ENCODE data around the gene ZNF700.
"Not testable (repeated sequence)": the region's sequence is repeated elsewhere in the genome, so short reads cannot be mapped to it uniquely, and the experiment has no call there.

The ZNF700 gene

DNA sequence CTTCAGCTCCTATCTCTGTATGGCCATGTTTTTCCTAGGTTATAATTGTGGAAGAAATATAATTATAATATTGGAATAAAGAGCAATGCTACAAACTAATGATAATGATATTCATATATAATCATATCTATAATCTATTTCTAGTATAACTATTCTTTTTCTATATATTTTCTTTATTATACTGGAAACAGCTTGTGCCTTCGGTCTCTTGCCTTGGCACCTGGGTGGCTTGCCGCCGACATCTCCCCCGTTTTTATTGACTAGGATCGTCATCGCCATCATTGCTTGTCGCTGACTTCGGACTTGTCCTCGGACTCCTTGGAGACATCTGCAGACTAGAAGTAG lies 64.2 kb downstream of the ZNF700 start:
- no peak for DNase-seq (ENCODE audit: low read depth in 2 of 2)

DNA sequence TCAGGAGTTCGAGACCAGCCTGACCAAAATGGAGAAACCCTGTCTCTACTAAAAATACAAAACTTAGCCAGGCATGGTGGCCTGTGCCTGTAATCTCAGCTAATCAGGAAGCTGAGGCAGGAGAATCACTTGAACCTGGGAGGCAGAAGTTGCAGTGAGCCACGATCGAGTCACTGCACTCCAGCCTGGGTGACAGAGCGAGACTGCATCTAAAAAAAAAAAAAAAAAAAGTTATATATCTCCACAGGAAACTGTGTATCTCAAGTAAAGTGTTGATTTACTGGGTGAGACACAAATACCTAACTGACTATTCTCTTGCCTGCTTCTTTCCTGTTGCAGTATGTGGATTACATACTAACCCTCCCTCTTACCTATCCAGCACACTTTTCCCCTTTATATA lies 67.0 kb downstream of the ZNF700 start:
- DNase-seq (ENCODE audit: low read depth in 2 of 2), result not testable (repeated sequence)

DNA sequence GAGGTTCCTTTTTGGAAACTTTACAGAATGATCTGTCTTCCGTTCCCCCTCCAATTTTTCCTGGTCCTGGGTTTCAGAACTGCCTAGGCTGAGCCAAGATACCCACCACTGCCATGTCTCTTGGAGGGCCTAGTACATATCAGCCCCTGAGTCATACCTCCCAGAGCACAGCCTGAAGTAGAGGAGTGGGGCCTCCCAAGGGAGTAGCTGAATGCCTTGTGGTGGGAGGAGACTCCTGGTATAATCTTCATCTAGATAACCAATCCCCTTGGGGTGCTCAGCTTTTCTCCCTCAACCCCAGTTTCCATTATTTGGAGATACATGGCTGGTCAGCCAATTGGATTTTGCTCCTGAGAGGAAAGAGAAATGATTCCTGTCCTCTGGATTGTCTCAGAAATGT lies 70.3 kb downstream of the ZNF700 start:
- no peak for DNase-seq (ENCODE audit: low read depth in 2 of 2)

Measured in activated CD4-positive, alpha-beta T cell treated with anti-CD3 and anti-CD28 coated beads for 24 hours (primary cell).